TTC549 (cell line): ENCODE results near the gene IGFALS.

Experiments used
- FAIRE-seq: peaks from 2 replicates; lab custom pipeline; 2012; peaks lifted over from hg19 to GRCh38; lab: Jason Lieb, UNC

The IGFALS gene

GRCh38 chr16:1789643-1790045 is 3.9 kb downstream of the IGFALS start:
- FAIRE-seq, result no peak

GRCh38 chr16:1788708-1789100 is 4.8 kb downstream of the IGFALS start:
- FAIRE-seq, result no peak

- FAIRE-seq, result no peak
Measured at GRCh38 chr16:1788095-1788707, 5.3 kb downstream of the IGFALS start.

GRCh38 chr16:1787322-1788094 is 6.0 kb downstream of the IGFALS start:
- no peak for FAIRE-seq

GRCh38 chr16:1787056-1787321 is 6.5 kb downstream of the IGFALS start:
- no peak for FAIRE-seq

- FAIRE-seq, result no peak
Measured at GRCh38 chr16:1786242-1787055, 7.1 kb downstream of the IGFALS start.

- FAIRE-seq, result no peak
Measured at GRCh38 chr16:1785846-1786170, 7.7 kb downstream of the IGFALS start.

GRCh38 chr16:1784977-1785845 is 8.3 kb downstream of the IGFALS start:
- FAIRE-seq, result no peak

GRCh38 chr16:1782408-1783264 is 10.9 kb downstream of the IGFALS start, which contains the start of the genes NUBP2 and SPSB3:
Gene NUBP2, plus strand, starts transcription at chr16:1782960. Its CDS starts 61 bp downstream, at chr16:1783021.
Gene SPSB3, minus strand, starts transcription at chr16:1782571. Its CDS starts 1,088 bp downstream, at chr16:1781483.
- peak; percentile 98 for FAIRE-seq

- FAIRE-seq, result no peak
Measured at GRCh38 chr16:1781758-1782407, 11.6 kb downstream of the IGFALS start.

GRCh38 chr16:1781254-1781653 is 12.3 kb downstream of the IGFALS start:
- FAIRE-seq, result no peak

- no peak for FAIRE-seq
Measured at GRCh38 chr16:1780677-1781072, 12.8 kb downstream of the IGFALS start.

- no peak for FAIRE-seq
Measured at GRCh38 chr16:1779741-1780676, 13.5 kb downstream of the IGFALS start.

- FAIRE-seq, result no peak
Measured at GRCh38 chr16:1779234-1779701, 14.2 kb downstream of the IGFALS start.

GRCh38 chr16:1778200-1779179 is 15.0 kb downstream of the IGFALS start:
- FAIRE-seq, result no peak

- no peak for FAIRE-seq
Measured at GRCh38 chr16:1777375-1778199, 15.9 kb downstream of the IGFALS start.

GRCh38 chr16:1776991-1777374 is 16.5 kb downstream of the IGFALS start:
- no peak for FAIRE-seq

GRCh38 chr16:1776672-1776955 is 16.9 kb downstream of the IGFALS start:
- no peak for FAIRE-seq
